SU-DHL-6 (cell line): ENCODE measurements around the gene WDR88.

Source experiments
- CTCF ChIP-seq: fragments of 200-600 bp; sonication (generic); IDR thresholded peaks from one replicate; pipeline ENCODE4 v1.5.1; 2017; ENCODE audit warnings: antibody characterized with exemption, mild to moderate bottlenecking, low read length, moderate library complexity; ENCODE audit not compliant: insufficient read depth, poor library complexity, severe bottlenecking
- EZH2phosphoT487 ChIP-seq: fragments of 200-600 bp; sonication (generic), shearing (Covaris generic); conservative IDR thresholded peaks from 2 replicates; pipeline ENCODE4 v1.6.1; 2018; ENCODE audit warnings: mild to moderate bottlenecking, antibody characterized with exemption, low read length, moderate library complexity, mixed read lengths

DNA sequence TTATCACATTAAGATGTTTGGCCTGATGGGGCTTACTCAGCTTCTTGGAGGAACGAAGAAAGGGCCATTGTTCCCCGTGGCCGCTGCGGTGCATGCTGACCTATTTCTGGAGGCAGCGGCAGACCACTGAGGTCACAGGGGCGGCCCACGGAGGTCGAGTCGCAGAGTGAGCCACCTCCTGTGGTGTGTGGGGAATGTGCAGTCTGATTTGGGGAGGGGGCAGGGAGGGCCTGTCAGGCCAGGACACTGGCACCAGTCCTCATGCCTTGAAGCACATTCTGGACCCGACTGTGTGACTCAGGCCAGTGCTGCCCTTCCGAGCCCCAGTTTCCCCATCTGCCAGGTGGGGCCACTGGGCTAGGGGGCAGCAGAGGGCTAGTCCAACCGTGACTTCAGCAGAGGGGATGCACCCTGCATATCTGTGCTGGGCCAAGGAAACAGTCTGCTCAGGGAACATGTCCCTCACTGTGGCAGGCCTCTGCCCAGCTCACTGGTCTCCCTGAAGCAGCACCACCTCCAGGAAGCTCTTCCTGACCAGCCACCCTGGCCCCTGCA lies 87.4 kb downstream of the WDR88 start:
- TF ChIP-seq CTCF = no peak
- no peak for TF ChIP-seq EZH2phosphoT487
